T-helper 2 cell treated with Interferon-gamma antibody and Interleukin-4, amounts not matched to agents 5 μg/mL and 100 μg/mL, for 36 hours (primary cell): ENCODE measurements around the gene PIEZO1.

ENCODE experiments used
- DNase-seq: peaks from one replicate; pipeline ENCODE4 v3.0.0; 2021; ENCODE audit warnings: low spot score
- H3K27ac Mint-ChIP-seq: one replicate; pipeline ENCODE4 v1.8.0; 2021; ENCODE audit warnings: mild to moderate bottlenecking, mixed read lengths
- H3K27me3 Mint-ChIP-seq: one replicate; pipeline ENCODE4 v1.8.0; 2021; ENCODE audit warnings: low read depth, mixed read lengths
- H3K36me3 Mint-ChIP-seq: one replicate; pipeline ENCODE4 v1.8.0; 2021; ENCODE audit warnings: low read depth, mixed read lengths
- H3K4me1 Mint-ChIP-seq: one replicate; pipeline ENCODE4 v1.8.0; 2021; ENCODE audit warnings: low read depth, mixed read lengths
- H3K4me3 Mint-ChIP-seq: one replicate; pipeline ENCODE4 v1.8.0; 2022; ENCODE audit warnings: mild to moderate bottlenecking, moderate library complexity, mixed read lengths
- H3K9me3 Mint-ChIP-seq: one replicate; pipeline ENCODE4 v1.8.0; 2021; ENCODE audit warnings: mixed read lengths

The PIEZO1 gene

GRCh38 chr16:88711750-88712340 is 73.2 kb downstream of the PIEZO1 start:
- Mint-ChIP-seq H3K4me1 (peaks cover 8% of the 10 kb centered on the region), H3K4me3 (no peak overlapping the region), H3K36me3 (peaks cover 6% of the 10 kb centered on the region), H3K27me3 (no peaks in the 10 kb centered on the region), H3K9me3 (no peaks in the 10 kb centered on the region), H3K27ac (no peak overlapping the region)
- no peak for DNase-seq

GRCh38 chr16:88710556-88710955 is 74.5 kb downstream of the PIEZO1 start:
- H3K36me3 Mint-ChIP-seq = peaks cover 2% of the 10 kb centered on the region
- no peak overlapping the region for H3K27ac Mint-ChIP-seq

GRCh38 chr16:88706965-88707826 is 77.8 kb downstream of the PIEZO1 start:
- H3K27ac Mint-ChIP-seq = peak overlapping the region; percentile 70
- no peak for DNase-seq
- H3K36me3 Mint-ChIP-seq = peaks cover 21% of the 10 kb centered on the region
- peak overlapping the region; percentile 83 for H3K4me3 Mint-ChIP-seq
- no peaks in the 10 kb centered on the region for H3K27me3 Mint-ChIP-seq
- no peaks in the 10 kb centered on the region for H3K9me3 Mint-ChIP-seq
- peaks cover 27% of the 10 kb centered on the region for H3K4me1 Mint-ChIP-seq

More at GRCh38 chr16:88710556-88710955, 74.5 kb downstream of the PIEZO1 start:
- Mint-ChIP-seq H3K27me3 (no peaks in the 10 kb centered on the region), H3K9me3 (no peaks in the 10 kb centered on the region), H3K4me3 (no peak overlapping the region), H3K4me1 (peaks cover 8% of the 10 kb centered on the region)
- DNase-seq = no peak

- Mint-ChIP-seq H3K27me3 (no peaks in the 10 kb centered on the region), H3K36me3 (peaks cover 25% of the 10 kb centered on the region), H3K9me3 (no peaks in the 10 kb centered on the region), H3K27ac (peak within 1 kb of the TSS; percentile 92), H3K4me3 (peak within 1 kb of the TSS; percentile 85), H3K4me1 (peaks cover 31% of the 10 kb centered on the region)
- DNase-seq = peak; percentile 95
Observed at GRCh38 chr16:88706229-88706964, 78.6 kb downstream of the PIEZO1 start, which contains the start of the genes CTU2 and RNF166. Gene CTU2 (plus strand): TSS chr16:88706503. CDS start chr16:88706531, 28 bp downstream. Gene RNF166 (minus strand): TSS chr16:88706408. CDS start chr16:88706325, 83 bp downstream.

- Mint-ChIP-seq H3K9me3 (no peaks in the 10 kb centered on the region), H3K27ac (peak overlapping the region; percentile 92), H3K4me1 (peaks cover 33% of the 10 kb centered on the region), H3K36me3 (peaks cover 28% of the 10 kb centered on the region), H3K4me3 (peak overlapping the region; percentile 85), H3K27me3 (no peaks in the 10 kb centered on the region)
- DNase-seq = no peak
Observed at GRCh38 chr16:88705801-88706228, 79.2 kb downstream of the PIEZO1 start.

- Mint-ChIP-seq H3K27me3 (no peaks in the 10 kb centered on the region), H3K9me3 (no peaks in the 10 kb centered on the region), H3K4me3 (peak overlapping the region; percentile 85), H3K27ac (peak overlapping the region; percentile 92), H3K4me1 (peaks cover 37% of the 10 kb centered on the region), H3K36me3 (peaks cover 33% of the 10 kb centered on the region)
- DNase-seq = no peak
Observed at GRCh38 chr16:88705076-88705684, 79.8 kb downstream of the PIEZO1 start.

GRCh38 chr16:88703486-88704309 is 81.3 kb downstream of the PIEZO1 start:
- Mint-ChIP-seq H3K27ac (peak overlapping the region; percentile 77), H3K4me3 (peak overlapping the region; percentile 85), H3K27me3 (no peaks in the 10 kb centered on the region), H3K4me1 (peaks cover 43% of the 10 kb centered on the region), H3K36me3 (peaks cover 40% of the 10 kb centered on the region), H3K9me3 (no peaks in the 10 kb centered on the region)
- peak; percentile 77 for DNase-seq

GRCh38 chr16:88702371-88703210 is 82.4 kb downstream of the PIEZO1 start:
- H3K27me3 Mint-ChIP-seq = no peaks in the 10 kb centered on the region
- no peak for DNase-seq
- H3K36me3 Mint-ChIP-seq = peaks cover 47% of the 10 kb centered on the region
- H3K27ac Mint-ChIP-seq = peak overlapping the region; percentile 77
- peak overlapping the region; percentile 85 for H3K4me3 Mint-ChIP-seq
- peaks cover 46% of the 10 kb centered on the region for H3K4me1 Mint-ChIP-seq
- no peaks in the 10 kb centered on the region for H3K9me3 Mint-ChIP-seq

GRCh38 chr16:88701581-88702370 is 83.2 kb downstream of the PIEZO1 start:
- Mint-ChIP-seq H3K36me3 (peaks cover 49% of the 10 kb centered on the region), H3K4me3 (peak overlapping the region; percentile 85), H3K9me3 (no peaks in the 10 kb centered on the region), H3K27ac (peak overlapping the region; percentile 77), H3K4me1 (peaks cover 40% of the 10 kb centered on the region), H3K27me3 (no peaks in the 10 kb centered on the region)
- DNase-seq = no peak

GRCh38 chr16:88700636-88701482 is 84.2 kb downstream of the PIEZO1 start:
- Mint-ChIP-seq H3K27me3 (no peaks in the 10 kb centered on the region), H3K9me3 (no peaks in the 10 kb centered on the region), H3K27ac (peak overlapping the region; percentile 77), H3K4me1 (peaks cover 40% of the 10 kb centered on the region), H3K36me3 (peaks cover 49% of the 10 kb centered on the region), H3K4me3 (peak overlapping the region; percentile 85)
- peak; percentile 95 for DNase-seq

GRCh38 chr16:88700322-88700635 is 84.7 kb downstream of the PIEZO1 start:
- H3K27ac Mint-ChIP-seq = peak overlapping the region; percentile 77
- peaks cover 47% of the 10 kb centered on the region for H3K36me3 Mint-ChIP-seq
- DNase-seq = no peak
- H3K27me3 Mint-ChIP-seq = no peaks in the 10 kb centered on the region
- H3K4me3 Mint-ChIP-seq = peak overlapping the region; percentile 85
- H3K9me3 Mint-ChIP-seq = no peaks in the 10 kb centered on the region
- H3K4me1 Mint-ChIP-seq = peaks cover 38% of the 10 kb centered on the region
